Naive B cell (primary cell): ENCODE data around the gene CDCP2. TPM values are rescaled to one million over a fixed set of nuclear protein-coding genes. Genes with fewer than 3 reads are reported as not detected.
A peak's percentile ranks its signal among the peaks of the same experiment; 100 is the strongest.
"Not testable (repeated sequence)": the region's sequence is repeated elsewhere in the genome, so short reads cannot be mapped to it uniquely, and the experiment has no call there.

Experiments used
- ATAC-seq, 2 donors: fragments of 150-1000 bp; cut with Tn5 transposase; 2 replicates each; pipeline ENCODE4 v1.10.0; 2021; ENCODE audit warnings: low read depth in 2 of 2, mild to moderate bottlenecking in 2 of 2, moderate library complexity in 2 of 2
- DNase-seq: peaks from one replicate; pipeline ENCODE4 v3.0.0; 2022
- H3K27ac Mint-ChIP-seq, 6 donors: one replicate each; pipeline ENCODE4 v1.8.0; 2020 to 2022; ENCODE audit warnings: mild to moderate bottlenecking in 6 of 6, mixed read lengths in 6 of 6, moderate library complexity in 5 of 6, inconsistent platforms in 2 of 6
- H3K27me3 Mint-ChIP-seq, 3 donors: one replicate each; pipeline ENCODE4 v1.8.0; 2021 to 2022; ENCODE audit warnings: mixed read lengths in 3 of 3, mild to moderate bottlenecking in 1 of 3
- H3K36me3 Mint-ChIP-seq, 2 donors: one replicate each; pipeline ENCODE4 v1.8.0; 2020 to 2022; ENCODE audit warnings: mixed read lengths in 2 of 2, inconsistent platforms in 1 of 2, mild to moderate bottlenecking in 1 of 2
- H3K4me1 Mint-ChIP-seq, 3 donors: one replicate each; pipeline ENCODE4 v1.8.0; 2020 to 2022; ENCODE audit warnings: mixed read lengths in 3 of 3, inconsistent platforms in 1 of 3, mild to moderate bottlenecking in 1 of 3, moderate library complexity in 1 of 3
- H3K4me3 Mint-ChIP-seq, 8 donors: one replicate each; pipeline ENCODE4 v1.8.0; 2020 to 2022; ENCODE audit warnings: mild to moderate bottlenecking in 8 of 8, mixed read lengths in 8 of 8, moderate library complexity in 8 of 8, inconsistent platforms in 2 of 8
- H3K9me3 Mint-ChIP-seq, 7 donors: one replicate each; pipeline ENCODE4 v1.8.0; 2020 to 2022; ENCODE audit warnings: mixed read lengths in 7 of 7, mild to moderate bottlenecking in 5 of 7, inconsistent platforms in 2 of 7, moderate library complexity in 1 of 7
- polyA plus RNA-seq, 6 donors: library from polyadenylated mRNA; unstranded; fragments of 300-500 nt; fragmentation: Illumina TruSeq; gene quantifications; one replicate each; pipeline ENCODE4 v1.2.3, GENCODE V29; 2021; ENCODE audit warnings: low read depth in 6 of 6

CDCP2 gene
- polyA plus RNA-seq, 6 donors from 2014 or later = not detected

- no peak overlapping the region for H3K4me3 Mint-ChIP-seq
- peak overlapping the region in 1 of 6 donors; percentile 38 for H3K27ac Mint-ChIP-seq
- no peaks in the 10 kb centered on the region for H3K27me3 Mint-ChIP-seq
- ATAC-seq (no peak), DNase-seq (no peak)
- no peaks in the 10 kb centered on the region for H3K9me3 Mint-ChIP-seq
- no peaks in the 10 kb centered on the region for H3K4me1 Mint-ChIP-seq
- H3K36me3 Mint-ChIP-seq = peaks cover 0 to 6% of the 10 kb centered on the region in 2 donors
Observed at GRCh38 chr1:54176621-54177327, 24.0 kb upstream of the CDCP2 start.

DNA sequence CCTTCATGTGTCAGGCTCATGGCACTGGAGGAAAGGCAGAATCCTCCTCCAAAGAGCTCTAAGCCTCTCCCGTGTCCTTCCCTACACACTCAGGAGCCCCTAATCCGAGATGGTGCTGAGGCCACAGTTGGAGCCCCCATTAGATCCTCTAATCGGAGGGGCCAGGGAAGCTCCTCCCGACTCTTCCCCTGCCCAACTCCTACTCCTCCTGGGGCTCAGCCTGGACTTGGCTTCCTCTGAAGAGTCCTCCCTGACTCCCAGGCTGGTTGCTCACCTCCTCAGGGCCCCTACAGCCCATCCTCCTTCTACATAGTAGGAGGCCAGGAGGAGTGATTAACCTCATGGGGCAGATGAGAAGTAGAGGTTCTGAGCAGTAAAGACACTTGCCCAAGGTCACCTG, 21.3 kb upstream of the CDCP2 start:
- Mint-ChIP-seq H3K36me3 (no peaks in the 10 kb centered on the region), H3K4me3 (no peak overlapping the region), H3K27ac (no peak overlapping the region), H3K9me3 (no peaks in the 10 kb centered on the region), H3K4me1 (no peaks in the 10 kb centered on the region), H3K27me3 (no peaks in the 10 kb centered on the region)
- DNase-seq (no peak), ATAC-seq (no peak)

- ATAC-seq (no peak), DNase-seq (no peak)
- no peaks in the 10 kb centered on the region for H3K4me1 Mint-ChIP-seq
- no peak overlapping the region for H3K4me3 Mint-ChIP-seq
- no peaks in the 10 kb centered on the region for H3K27me3 Mint-ChIP-seq
- no peaks in the 10 kb centered on the region for H3K9me3 Mint-ChIP-seq
- H3K27ac Mint-ChIP-seq = no peak overlapping the region
- no peaks in the 10 kb centered on the region for H3K36me3 Mint-ChIP-seq
Observed at GRCh38 chr1:54173681-54174080, 20.9 kb upstream of the CDCP2 start.

DNA sequence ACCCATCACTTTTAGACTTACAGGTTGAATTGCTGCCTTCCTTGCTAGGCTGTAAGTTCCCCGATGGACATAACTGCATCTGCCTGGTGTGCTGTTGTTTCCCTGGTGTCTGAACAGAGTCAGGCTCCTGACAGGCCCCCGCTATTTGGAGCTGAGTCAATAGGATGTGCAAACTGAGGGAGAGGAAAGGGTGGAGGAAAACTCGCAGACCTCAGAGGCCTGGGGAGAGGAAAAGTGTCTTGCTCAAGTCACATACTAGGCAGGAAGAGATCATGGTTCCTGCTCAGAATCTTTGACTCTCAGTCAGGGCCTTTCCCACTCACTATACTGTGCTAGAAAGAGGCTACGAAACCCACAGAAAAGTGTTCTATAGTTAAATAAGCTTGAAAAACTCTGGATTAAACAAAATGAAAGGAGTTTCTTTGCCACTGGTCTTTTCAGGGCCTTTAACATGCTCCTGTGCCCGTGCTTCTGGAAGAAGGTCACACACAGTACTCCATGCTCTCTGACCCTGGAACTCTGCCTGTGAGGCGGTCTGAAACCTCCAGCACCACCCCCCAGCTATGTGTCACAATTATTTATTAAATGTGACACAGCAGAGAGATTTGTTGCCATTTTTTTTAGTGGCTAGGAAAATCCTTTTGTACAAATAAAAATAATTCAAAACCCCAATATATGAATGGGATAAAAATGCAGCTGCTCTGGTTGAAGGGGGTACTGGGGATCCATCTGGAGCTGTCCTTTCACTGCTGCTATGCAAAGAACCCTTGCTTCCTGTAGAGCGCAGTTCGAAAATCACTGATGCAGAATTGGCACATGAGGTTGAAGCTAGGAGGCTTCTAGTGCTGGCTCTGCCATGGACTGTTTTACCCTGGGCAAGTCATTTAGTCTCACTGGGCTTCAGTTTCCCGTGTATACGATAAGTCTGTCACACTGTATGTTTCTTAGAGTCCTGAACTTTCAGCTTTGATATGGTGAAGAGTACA, 20.1 kb upstream of the CDCP2 start:
- no peaks in the 10 kb centered on the region for H3K27me3 Mint-ChIP-seq
- no peak overlapping the region for H3K27ac Mint-ChIP-seq
- DNase-seq = no peak
- H3K4me1 Mint-ChIP-seq = no peaks in the 10 kb centered on the region
- ATAC-seq = no peak
- no peak overlapping the region for H3K4me3 Mint-ChIP-seq
- H3K9me3 Mint-ChIP-seq = no peaks in the 10 kb centered on the region
- H3K36me3 Mint-ChIP-seq = no peaks in the 10 kb centered on the region

DNA sequence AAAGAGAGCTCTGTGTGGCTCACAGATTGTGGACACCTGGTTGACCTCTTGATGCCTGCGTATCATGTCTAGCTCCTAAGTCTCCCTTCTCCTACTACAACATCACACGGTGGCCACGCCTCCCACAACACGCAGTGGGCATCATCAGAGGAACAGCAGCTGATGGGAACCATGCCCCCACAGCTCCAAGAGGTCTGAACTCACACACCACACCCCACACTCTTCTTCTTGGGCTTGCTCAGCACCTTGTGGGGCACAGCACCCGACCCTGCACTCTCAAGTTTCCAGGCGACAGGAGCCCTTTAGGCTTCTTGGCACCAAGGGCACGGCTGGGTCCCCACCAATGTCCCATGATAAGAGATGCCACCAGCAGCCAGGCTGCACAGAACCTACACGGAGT, 18.8 kb upstream of the CDCP2 start:
- Mint-ChIP-seq H3K9me3 (no peaks in the 10 kb centered on the region), H3K4me3 (no peak overlapping the region), H3K4me1 (no peaks in the 10 kb centered on the region), H3K27me3 (no peaks in the 10 kb centered on the region), H3K36me3 (no peaks in the 10 kb centered on the region), H3K27ac (peak overlapping the region in 1 of 6 donors; percentile 49)
- ATAC-seq (no peak), DNase-seq (no peak)

DNA sequence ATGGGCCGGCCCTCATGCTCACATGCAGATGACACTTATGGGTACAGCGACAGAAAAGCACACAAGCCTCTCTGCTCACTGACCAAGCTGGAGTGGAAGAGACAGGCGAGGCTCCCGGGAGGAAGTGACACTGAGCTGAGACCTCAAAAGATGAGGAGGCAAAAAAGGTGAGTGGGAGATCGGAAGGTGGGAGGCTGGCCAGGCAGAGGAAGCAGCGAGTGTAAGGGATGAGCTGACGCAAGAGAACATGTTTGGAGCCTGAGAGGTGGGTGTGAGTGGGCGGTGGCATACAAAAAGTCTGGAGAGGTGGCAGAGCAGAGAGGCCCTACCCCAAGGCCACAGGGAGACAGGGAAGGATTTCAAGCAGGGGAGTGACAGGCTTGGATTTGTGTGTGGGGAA, 18.2 kb upstream of the CDCP2 start:
- H3K9me3 Mint-ChIP-seq = no peaks in the 10 kb centered on the region
- no peaks in the 10 kb centered on the region for H3K36me3 Mint-ChIP-seq
- H3K4me3 Mint-ChIP-seq = no peak overlapping the region
- DNase-seq (no peak), ATAC-seq (no peak)
- no peaks in the 10 kb centered on the region for H3K4me1 Mint-ChIP-seq
- no peaks in the 10 kb centered on the region for H3K27me3 Mint-ChIP-seq
- peak overlapping the region in 1 of 6 donors; percentile 61 for H3K27ac Mint-ChIP-seq

- Mint-ChIP-seq H3K4me3 (no peak overlapping the region), H3K36me3 (no peaks in the 10 kb centered on the region), H3K27me3 (no peaks in the 10 kb centered on the region), H3K27ac (peak overlapping the region in 1 of 6 donors; percentile 70), H3K9me3 (no peaks in the 10 kb centered on the region), H3K4me1 (no peaks in the 10 kb centered on the region)
- no peak for DNase-seq
- ATAC-seq = no peak
Observed at GRCh38 chr1:54169068-54169467, 16.3 kb upstream of the CDCP2 start.

DNA sequence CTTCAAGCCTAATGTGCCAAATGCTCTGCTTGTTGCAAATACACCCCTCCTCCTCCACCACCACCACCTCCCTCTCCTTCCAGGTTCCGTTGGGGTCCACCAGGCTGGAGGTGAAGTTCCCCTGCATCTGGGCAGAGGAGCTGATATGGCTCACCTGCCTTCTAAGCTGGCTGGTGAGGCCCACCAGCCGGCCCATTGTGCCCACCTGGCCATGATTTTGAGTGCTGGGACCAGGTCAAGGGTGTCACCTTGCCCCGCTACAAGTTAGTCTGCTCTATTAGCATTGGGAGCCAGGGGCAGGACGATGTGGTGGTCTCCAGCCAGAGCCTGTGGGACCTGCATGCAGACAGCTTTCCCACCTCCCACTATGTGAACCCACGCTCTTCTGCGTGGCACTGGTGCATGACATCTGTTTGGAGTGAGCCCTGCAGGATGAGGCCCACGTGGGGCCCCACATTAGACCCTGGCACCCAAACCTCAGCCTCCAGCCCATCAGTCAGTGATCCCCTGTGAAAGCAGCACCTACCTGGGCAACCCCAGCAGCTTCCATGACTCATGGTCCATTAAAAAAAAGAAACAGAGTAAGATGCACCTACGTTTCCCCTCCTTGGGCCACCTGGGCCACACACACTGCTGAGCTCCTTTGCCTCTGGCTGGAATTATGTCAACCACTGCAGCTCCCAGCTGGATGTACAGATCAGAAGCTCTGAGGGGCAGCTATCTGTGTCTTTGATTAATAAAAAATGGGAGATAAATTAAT, 15.6 kb upstream of the CDCP2 start:
- Mint-ChIP-seq H3K27me3 (no peaks in the 10 kb centered on the region), H3K4me1 (no peaks in the 10 kb centered on the region), H3K36me3 (no peaks in the 10 kb centered on the region), H3K4me3 (no peak overlapping the region), H3K27ac (peak overlapping the region in 1 of 6 donors; percentile 32), H3K9me3 (no peaks in the 10 kb centered on the region)
- DNase-seq (no peak), ATAC-seq (no peak)

DNA sequence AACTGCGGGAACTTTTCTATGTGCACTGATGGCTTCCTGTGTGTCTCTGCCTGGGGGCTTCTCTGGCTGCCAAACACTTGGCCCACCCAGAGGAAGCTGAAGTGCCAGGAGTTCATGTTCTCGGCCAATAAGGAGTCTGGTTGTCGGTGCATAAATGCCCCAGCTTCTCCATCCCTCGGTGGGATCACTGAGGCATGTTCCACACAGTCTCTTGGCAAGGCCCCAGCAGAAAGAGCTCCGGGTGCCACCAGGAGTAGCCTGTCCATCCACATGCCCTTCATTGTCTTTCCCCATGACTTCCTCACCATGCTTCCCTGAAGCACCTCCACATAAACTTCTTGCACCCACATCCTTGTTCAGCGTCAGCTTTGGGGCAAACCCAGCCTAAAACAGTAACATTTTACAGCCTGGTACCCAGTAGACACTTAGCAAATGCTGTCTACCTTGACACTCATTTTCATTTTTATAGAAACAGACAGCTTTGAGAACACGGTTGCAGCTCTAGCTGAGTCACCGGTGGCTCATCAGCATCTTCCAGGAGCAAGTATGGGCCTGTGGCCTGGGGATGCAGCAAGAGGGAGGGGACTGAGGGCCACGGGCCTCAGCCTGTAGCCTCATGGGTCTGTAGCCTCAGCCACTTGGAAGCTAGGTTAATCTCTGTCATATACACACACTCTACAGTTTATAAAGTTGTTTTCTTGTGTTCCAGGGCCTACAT, 14.8 kb upstream of the CDCP2 start:
- Mint-ChIP-seq H3K27ac (no peak overlapping the region), H3K9me3 (no peaks in the 10 kb centered on the region), H3K27me3 (no peaks in the 10 kb centered on the region), H3K4me1 (no peaks in the 10 kb centered on the region), H3K4me3 (no peak overlapping the region), H3K36me3 (no peaks in the 10 kb centered on the region)
- DNase-seq (no peak), ATAC-seq (no peak)

GRCh38 chr1:54166357-54166756, 13.6 kb upstream of the CDCP2 start:
- H3K9me3 Mint-ChIP-seq, ATAC-seq, H3K36me3 Mint-ChIP-seq, DNase-seq, H3K4me1 Mint-ChIP-seq, H3K27ac Mint-ChIP-seq, H3K4me3 Mint-ChIP-seq, H3K27me3 Mint-ChIP-seq: not testable (repeated sequence)

- H3K9me3 Mint-ChIP-seq = no peaks in the 10 kb centered on the region
Observed at GRCh38 chr1:54165146-54165545, 12.3 kb upstream of the CDCP2 start.

DNA sequence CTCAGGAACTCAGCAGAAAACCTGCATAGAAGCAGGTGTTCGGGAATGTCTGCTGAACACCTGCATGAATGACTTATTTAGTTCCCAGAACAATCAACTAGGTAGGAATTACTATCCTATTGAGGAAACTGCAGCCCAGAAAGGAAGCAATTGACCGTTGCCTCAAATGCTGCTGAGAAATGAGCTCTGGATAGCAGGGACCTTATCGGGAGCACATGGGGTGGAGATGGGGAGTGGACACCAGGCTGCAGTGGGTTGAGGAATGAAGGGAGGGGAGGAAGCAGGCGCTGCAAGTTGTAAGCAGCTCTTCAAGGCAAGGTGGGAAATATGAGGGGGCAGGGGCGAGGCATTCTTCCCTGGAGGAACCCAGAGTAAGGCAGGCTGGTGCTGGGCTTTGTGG, 10.8 kb upstream of the CDCP2 start:
- no peak overlapping the region for H3K27ac Mint-ChIP-seq

More at GRCh38 chr1:54165146-54165545, 12.3 kb upstream of the CDCP2 start:
- H3K27ac Mint-ChIP-seq = no peak overlapping the region
- H3K4me1 Mint-ChIP-seq = no peaks in the 10 kb centered on the region
- no peak for ATAC-seq
- H3K4me3 Mint-ChIP-seq = no peak overlapping the region
- H3K27me3 Mint-ChIP-seq = no peaks in the 10 kb centered on the region
- DNase-seq = no peak
- H3K36me3 Mint-ChIP-seq = no peaks in the 10 kb centered on the region

DNA sequence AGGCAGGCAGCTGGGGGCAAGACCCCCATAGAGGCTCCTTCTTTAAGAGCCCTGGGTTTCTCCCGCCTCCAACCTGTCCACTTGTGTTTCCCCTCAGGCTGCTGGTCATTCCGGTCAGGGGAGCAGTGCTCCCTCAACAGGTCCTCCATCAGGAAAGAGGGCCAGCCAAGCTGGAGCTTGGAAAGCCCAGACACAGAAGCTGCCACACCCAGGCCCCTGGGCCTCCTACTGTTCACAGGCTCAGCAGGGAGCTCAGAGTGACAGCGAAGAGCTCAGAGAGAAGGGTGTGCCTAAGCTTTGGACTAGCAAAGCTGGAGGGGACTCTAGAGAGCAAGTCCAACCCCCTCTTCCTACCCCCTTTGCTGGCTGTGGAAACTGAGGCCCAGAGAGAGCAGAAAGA, 10.3 kb upstream of the CDCP2 start:
- no peaks in the 10 kb centered on the region for H3K27me3 Mint-ChIP-seq
- DNase-seq (no peak), ATAC-seq (no peak)
- H3K36me3 Mint-ChIP-seq = no peaks in the 10 kb centered on the region
- H3K27ac Mint-ChIP-seq = no peak overlapping the region
- H3K4me1 Mint-ChIP-seq = no peaks in the 10 kb centered on the region
- no peaks in the 10 kb centered on the region for H3K9me3 Mint-ChIP-seq
- no peak overlapping the region for H3K4me3 Mint-ChIP-seq

More for the DNA sequence above, 10.8 kb upstream of the CDCP2 start:
- Mint-ChIP-seq H3K36me3 (no peaks in the 10 kb centered on the region), H3K4me3 (no peak overlapping the region), H3K9me3 (no peaks in the 10 kb centered on the region), H3K27me3 (no peaks in the 10 kb centered on the region), H3K4me1 (no peaks in the 10 kb centered on the region)
- no peak for DNase-seq
- ATAC-seq = no peak
